GM15510 (cell line): Measurements from ENCODE around the gene DCC.

ENCODE experiments used
- POLR2A ChIP-seq: IDR thresholded peaks from 3 replicates; pipeline ENCODE4 v1.6.1; 2011; ENCODE audit warnings: borderline replicate concordance; ENCODE audit not compliant: insufficient read length; ENCODE audit errors: extremely low read depth

The DCC gene

DNA sequence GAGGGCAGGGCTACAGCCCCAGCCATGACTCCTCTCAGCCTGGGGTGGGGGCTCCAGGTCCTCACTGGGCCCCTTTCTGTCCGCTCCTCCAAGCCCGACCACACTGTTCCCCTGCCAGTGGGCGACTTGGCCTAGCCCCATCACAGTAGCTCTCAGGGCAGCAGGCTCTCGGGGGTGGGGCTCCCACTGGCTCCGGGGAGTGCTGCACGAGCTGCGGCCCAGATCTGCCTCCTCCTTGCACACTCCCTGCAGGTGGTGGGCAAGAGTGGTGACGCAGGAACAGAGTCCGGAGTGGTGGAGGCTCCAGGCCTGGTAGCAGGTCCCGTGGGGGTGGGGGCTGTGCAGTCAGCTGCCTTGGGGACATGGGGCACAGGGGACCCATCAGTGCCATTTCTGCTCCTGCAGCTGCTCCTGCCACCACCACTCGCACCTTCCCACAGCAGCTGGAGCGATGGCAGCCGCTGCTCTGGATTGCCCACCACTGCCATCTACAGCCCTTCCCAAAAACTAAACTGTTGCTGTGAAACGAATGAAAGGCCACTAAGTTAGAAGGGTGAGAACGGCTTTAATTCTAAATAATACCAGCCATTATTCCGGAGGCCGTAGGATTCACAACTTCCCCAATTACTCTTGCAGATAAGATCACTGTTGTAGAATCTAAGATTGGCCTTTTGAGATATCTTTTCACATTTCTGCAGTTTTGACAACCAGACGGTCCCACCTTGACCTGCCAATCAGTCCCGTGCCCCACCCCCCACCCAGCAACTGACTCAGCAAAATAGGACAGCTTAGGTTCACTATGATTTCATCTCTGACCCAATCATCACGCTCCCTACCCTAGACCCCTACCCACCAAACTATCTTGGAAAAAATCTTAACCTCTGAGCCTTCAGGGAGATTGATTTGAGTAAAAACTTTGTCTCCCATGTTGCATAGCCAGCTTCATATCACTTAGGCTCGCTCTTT, 530.2 kb downstream of the DCC start:
- TF ChIP-seq POLR2A, result no peak

DNA sequence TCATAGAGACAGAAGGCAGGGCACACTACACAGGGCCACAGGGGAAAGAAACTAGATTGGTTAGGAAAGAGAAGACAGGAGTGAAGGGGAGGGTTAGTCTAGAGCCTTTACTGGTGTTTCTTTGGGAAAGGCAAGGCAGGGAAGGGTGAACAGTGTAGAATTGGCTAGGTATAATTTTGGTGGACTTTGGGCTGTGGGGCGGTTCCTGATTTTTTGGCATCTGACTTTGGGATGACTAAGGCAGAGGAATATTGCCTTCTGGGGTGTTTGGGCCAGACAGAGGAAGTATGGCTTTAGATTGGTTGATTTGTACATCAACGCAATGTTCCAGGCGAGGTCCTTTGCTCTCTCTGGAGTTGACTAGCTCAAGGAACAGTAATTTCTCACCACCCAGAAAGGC, 534.8 kb downstream of the DCC start:
- TF ChIP-seq POLR2A, result no peak

DNA sequence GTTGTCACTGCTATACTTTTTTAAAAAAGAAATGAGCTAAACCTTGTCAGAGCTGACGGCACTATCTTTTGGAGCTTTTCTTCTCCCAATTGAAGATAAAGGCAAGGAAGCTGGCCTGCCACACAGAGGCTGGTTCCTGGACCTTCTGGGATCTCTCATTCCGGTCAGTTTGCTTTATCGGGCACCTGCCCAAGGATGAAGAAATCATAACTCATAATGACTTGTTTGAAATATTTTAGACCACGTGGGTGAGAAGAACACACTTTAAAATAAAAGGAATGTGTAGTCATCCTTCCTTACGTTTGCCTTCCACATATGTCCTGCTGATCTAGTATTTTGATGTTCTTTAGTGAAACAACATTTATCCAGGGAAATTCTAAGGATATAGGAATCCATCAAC, 535.7 kb downstream of the DCC start:
- TF ChIP-seq POLR2A, result no peak

DNA sequence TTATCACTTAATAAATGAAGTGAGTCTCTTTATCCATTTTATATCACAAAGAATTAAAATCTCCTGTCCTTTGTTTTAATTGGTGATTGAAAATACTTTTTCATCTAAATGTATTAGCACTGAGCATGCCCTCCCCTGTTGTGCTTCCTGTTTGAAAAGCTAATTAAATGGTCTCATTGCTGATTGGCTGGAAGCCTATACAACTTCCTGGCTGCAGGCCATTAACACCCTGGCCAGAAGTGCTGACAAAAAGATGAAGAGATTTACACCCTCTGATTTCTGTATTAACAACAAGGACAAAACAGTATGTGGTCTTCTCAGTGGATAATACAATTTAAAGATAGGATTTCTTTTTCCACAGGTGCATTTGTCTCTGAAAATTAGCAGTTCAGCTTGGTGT, 548.0 kb downstream of the DCC start:
- TF ChIP-seq POLR2A, result no peak

DNA sequence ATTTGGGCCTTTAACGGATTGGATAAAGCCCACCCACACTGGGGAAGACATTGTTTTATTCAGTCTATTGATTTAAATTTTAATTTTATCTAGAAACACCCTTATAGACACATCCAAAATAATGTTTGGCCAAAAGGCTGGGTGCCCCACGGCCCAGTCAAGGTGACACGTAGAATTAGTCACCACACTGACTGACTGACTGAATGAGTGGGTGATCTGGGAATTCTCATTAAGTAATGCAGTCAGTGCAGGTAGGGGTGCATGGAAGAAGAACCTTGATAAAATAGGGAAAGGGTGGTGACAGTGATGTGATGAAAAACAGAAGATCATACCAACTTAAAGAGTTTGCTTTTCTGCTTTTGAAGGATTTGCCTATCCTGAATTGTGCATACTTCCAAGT, 554.8 kb downstream of the DCC start:
- no peak for TF ChIP-seq POLR2A

DNA sequence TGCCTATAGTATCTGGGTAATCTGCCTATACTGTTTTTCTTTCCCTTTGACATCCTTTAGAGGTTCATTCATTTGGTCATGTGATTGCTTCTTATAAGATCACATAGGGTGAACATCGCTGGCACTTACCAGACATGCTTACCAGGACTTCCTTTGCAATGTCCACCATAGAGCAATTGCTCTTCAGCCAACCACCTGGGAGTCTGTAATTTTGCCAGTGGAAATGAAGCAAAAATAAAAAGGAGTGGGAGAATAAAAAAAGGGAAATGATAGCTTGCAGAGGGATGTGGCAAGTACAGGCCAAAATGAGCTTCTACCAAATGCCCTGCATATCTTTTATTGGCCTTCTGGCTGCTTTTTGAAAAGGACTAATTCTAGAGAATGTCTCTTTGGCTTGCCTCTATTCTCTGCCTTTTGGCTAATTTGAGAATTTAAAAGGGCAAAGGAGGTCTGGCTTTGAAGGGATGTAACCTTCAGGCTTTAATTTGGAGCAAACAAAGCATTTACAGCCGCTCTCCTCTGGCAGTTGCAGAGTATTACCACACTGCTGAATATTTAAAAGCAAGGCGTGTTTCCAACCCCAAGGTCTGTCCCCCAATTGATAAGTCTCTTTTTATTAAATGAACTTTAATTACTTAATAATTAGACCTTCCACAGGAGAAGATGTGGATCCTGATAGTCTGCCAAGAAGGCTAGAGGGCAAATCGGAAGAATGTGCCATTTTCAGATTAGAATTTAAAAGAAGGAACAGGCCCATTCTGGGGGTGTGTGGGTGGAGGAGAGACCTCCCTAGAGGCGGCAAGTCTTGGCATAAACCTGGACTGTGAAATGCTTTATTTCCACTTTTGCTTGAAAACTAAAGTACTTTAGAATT, 557.9 kb downstream of the DCC start:
- no peak for TF ChIP-seq POLR2A

DNA sequence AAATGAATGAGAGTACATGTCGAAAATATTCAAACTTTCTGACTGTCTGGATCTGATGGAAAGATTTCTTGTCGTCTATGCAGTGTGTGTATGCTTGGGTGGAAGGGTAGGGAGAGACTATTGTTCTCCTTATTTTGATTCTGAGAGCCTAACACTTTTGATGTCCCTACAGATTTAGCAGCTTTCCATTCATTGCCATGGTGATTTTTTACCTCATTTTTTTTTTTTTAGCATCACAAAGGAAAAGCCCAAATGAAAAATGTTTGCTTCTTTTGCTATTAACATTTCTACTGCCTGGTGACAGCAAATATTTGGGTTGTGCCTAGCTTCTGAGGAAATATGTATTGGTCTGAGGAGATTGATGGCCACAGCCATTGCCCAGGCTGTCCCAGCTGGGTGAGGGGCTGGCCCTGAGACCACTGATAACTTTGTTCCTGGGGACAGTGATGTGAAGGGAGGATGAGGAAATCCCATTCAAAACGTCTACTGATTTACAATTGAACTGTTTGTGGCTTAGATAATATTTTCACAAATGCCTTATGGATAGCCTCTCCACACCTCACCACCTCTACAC, 558.6 kb downstream of the DCC start:
- no peak for TF ChIP-seq POLR2A

DNA sequence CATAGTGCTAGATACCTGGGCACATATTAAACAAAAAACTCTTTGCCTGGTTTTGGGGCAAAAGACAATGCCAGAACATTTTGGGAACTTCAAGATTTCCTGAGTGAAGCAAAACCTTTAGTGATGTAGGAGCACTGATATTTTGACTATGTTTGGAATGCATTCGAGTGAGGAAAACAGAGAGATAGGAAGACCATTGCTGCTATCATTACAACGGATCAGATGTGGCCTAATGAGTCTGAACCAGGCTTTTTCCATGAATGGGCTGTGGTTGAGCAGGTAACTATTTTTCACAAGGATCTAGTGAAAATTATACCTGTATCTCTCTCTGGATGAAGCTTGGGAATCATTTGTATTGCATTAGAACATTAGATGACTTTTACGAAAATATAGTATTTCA, 562.2 kb downstream of the DCC start:
- TF ChIP-seq POLR2A, result no peak

DNA sequence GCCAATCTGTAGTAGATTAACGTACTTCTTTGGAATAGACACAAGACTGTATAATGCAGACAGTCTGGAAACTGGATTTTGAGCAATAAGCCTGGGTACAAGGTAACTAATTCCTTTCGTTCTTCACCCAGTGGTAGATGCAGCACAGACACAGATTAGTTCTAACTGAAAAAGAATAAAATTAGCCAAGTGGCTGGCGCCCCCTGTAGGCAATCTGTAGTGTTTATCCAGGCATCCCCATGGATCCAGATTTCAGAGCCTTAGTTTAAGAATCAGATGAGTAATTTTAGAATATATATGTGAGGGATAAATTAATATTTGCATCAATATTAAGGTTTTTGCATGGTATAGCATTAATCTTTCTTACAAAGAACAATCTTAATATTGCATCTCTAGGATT, 563.9 kb downstream of the DCC start:
- TF ChIP-seq POLR2A, result no peak

DNA sequence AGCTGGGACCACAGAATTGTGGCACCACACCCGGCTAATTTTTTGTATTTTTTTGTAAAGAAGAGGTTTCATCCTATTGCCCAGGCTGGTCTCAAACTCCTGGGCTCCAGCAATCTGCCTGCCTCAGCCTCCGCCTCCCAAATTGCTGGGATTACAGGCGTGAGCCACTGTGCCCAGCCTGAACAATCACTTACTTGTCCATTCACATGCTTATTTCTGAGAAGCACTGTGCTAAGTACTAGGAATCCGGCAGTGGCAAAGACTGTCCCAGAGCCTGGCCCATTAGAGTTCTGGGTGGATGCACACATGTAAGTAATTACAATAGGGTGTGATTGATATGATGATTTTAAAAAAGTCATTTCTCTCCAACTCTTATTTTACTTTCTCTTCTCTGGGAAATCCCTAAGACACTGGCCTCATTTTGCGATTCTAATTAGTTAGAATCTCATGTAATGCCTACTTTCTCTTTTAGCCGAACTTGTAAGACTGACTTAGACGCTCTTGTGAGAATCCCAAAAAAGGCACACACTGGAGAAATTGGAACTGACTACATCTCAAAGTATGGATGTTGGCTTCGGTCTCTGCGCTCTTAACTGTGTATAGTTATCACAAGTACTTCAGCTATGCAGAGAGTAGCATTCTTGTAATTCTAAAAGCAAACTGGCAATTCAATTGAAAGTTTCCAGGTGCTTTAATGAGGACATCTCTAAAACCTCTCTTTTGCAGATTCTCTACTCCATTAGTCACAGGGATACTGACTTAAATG, 567.7 kb downstream of the DCC start:
- no peak for TF ChIP-seq POLR2A

DNA sequence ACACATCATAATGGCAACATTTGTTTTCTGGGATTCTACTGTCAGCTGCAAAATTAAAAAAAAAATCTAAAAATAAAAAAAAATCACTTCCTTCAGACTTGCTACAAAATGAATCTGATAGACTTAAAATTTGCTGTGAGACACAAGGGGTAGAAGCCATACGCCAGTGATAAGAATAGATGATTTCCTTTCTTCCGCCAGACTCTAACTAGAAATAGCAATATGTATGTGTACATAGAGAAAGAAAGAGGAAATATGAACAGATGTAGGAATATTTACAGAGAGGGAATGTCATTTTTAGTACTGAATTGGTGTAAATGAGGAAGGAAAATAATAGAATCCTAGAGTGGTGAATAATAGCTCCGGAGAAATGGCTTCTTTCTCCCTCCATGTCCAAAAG, 574.2 kb downstream of the DCC start:
- TF ChIP-seq POLR2A, result no peak

DNA sequence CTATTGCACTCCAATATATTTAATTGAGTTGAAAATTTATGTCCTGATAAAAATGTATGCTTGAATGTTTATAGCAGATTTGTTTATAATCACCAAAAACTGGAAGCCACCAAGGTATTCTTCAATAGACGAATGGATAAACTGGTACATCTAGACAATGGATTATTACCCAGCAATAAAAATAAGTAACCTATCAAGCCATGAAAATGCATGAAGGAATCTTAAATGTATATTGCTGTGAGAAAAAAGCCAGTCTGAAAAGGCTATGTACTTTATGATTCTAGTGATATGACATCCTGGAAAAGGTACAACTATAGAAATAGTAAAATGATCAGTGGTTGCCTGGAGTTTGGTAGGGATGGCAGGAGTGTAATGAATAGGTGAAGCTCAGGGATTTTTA, 580.7 kb downstream of the DCC start:
- TF ChIP-seq POLR2A, result no peak

DNA sequence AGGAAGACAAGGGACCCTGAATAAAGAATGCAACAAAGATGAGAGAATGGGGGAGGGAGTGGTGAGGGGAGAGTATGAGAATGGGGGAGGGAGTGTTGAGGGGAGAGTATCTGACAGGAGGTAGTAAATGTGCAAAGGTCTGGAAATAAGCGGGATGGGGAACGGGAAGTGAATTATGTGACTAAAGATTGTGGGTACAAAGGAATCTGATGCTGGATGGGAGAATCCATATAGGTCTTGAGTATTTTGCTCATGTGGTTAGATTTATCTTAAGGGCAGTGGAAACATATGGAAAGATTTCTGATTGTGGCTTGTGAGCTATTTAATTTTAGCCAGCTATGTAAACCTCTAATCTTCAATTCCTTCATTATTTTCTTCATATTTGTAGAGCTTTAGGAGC, 593.4 kb downstream of the DCC start:
- no peak for TF ChIP-seq POLR2A

DNA sequence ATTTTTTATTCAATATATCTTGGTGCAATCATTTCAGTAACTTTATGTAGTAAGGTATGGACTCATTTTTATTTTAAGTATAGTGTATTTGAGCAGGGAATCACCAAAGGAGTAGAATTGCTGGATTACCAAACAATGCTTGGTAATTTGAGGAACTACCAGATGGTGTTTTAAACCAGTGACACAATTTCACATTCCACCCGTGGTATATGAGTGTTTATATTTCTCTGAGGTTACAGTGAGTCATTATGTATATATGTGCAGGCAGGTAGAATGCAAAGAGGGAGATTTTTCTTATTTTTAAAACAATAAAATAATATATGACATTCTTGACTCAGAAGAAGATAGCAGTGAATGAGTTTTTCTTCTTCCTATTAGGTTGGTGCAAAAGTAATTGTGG, 596.9 kb downstream of the DCC start:
- no peak for TF ChIP-seq POLR2A

DNA sequence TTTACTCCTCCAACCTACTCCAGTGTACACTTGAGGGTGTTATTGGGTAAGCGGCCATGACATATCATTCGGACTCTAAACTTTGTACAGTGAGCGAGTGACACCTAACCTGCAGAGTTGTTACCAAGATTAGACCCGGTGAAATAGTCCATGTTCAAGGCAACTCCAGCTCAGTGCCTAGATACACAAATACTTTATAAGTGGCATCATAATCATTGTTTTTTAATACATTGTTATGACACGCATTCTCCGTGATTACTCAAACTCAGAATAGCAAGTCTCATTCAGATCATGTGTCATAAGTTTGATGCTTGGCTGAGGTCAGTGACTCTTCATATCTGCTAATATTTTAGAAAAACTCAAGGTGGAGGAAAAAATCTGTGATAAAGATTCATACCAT, 597.8 kb downstream of the DCC start:
- no peak for TF ChIP-seq POLR2A

DNA sequence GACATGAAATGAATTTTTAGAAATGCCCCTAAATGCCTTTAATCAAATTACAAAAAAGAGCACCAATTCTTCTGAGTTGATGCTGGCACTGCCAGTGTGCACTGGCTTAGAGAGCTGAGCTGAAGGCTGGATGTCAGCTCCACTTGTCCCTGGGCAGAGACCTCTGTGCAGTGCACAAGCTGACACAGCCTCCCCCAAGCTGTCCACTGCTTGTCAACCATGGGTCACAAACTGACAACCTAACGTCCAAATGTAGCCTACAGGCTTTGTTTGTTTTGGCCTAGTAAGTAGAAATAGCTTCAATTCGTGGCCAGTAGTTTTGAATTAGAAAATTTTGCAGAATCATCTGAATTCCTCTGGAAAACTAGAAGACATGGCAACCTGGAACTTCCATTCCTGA, 605.6 kb downstream of the DCC start:
- no peak for TF ChIP-seq POLR2A
